GM23338 (cell line): ENCODE results near the gene EXOSC5. TPM values are rescaled to one million over a fixed set of nuclear protein-coding genes. Genes with fewer than 3 reads are reported as not detected.

Source experiments
- ATAC-seq: fragments of 200-7000 bp; cut with Tn5 transposase; 3 replicates; pipeline ENCODE4 v1.9.1; 2020
- DNase-seq: peaks from one replicate; pipeline ENCODE4 v3.0.0-alpha.2; 2015; ENCODE audit warnings: low spot score
- H2AFZ ChIP-seq: fragments of 200-600 bp; sonication (generic); 2 replicates; pipeline ENCODE4 v1.8.0; 2016; ENCODE audit warnings: antibody characterized with exemption, mild to moderate bottlenecking, moderate library complexity
- H3F3A ChIP-seq: fragments of 200-600 bp; sonication (generic); replicated peaks from 2 replicates; pipeline ENCODE4 v1.8.0; 2017; ENCODE audit warnings: antibody characterized with exemption, mixed run types, low read depth
- H3K27ac ChIP-seq: fragments of 200-600 bp; sonication (generic); 2 replicates; pipeline ENCODE4 v1.6.1; 2016; ENCODE audit warnings: low read depth
- H3K27me3 ChIP-seq: fragments of 200-600 bp; sonication (generic); 2 replicates; pipeline ENCODE4 v1.8.0; 2016; ENCODE audit warnings: mild to moderate bottlenecking, mixed run types, moderate library complexity; ENCODE audit not compliant: insufficient read depth
- H3K36me3 ChIP-seq: fragments of 200-600 bp; sonication (generic); 2 replicates; pipeline ENCODE4 v1.8.0; 2016; ENCODE audit warnings: mild to moderate bottlenecking; ENCODE audit not compliant: insufficient read depth
- H3K4me1 ChIP-seq: fragments of 200-600 bp; sonication (generic); 2 replicates; pipeline ENCODE4 v1.8.0; 2016; ENCODE audit warnings: mild to moderate bottlenecking, moderate library complexity; ENCODE audit not compliant: insufficient read depth
- H3K4me2 ChIP-seq: fragments of 200-600 bp; sonication (generic); 2 replicates; pipeline ENCODE4 v1.7.1; 2017; ENCODE audit warnings: mixed run types
- H3K4me3 ChIP-seq: fragments of 200-600 bp; sonication (generic); 2 replicates; pipeline ENCODE4 v1.6.1; 2016; ENCODE audit warnings: mixed run types
- H3K79me2 ChIP-seq: fragments of 200-600 bp; sonication (generic); replicated peaks from 2 replicates; pipeline ENCODE4 v1.8.0; 2017; ENCODE audit warnings: mild to moderate bottlenecking; ENCODE audit not compliant: insufficient read depth
- H3K9me2 ChIP-seq: fragments of 200-600 bp; sonication (generic); 2 replicates; pipeline ENCODE4 v1.8.0; 2017; ENCODE audit not compliant: insufficient read depth
- H4K20me1 ChIP-seq: fragments of 200-600 bp; sonication (generic); replicated peaks from 2 replicates; pipeline ENCODE4 v1.8.0; 2017; ENCODE audit warnings: mild to moderate bottlenecking; ENCODE audit not compliant: insufficient read depth
- H3K27ac Mint-ChIP-seq: 2 replicates; pipeline ENCODE4 v1.8.0; 2020; ENCODE audit warnings: inconsistent platforms, mild to moderate bottlenecking, moderate library complexity, mixed read lengths
- H3K27me3 Mint-ChIP-seq: 3 replicates; pipeline ENCODE4 v1.8.0; 2022; ENCODE audit warnings: low read depth, mild to moderate bottlenecking, moderate library complexity, mixed read lengths, inconsistent platforms; ENCODE audit not compliant: insufficient read depth, poor library complexity
- H3K36me3 Mint-ChIP-seq: 3 replicates; pipeline ENCODE4 v1.8.0; 2021; ENCODE audit warnings: low read depth, mild to moderate bottlenecking, inconsistent platforms, moderate library complexity, mixed read lengths
- H3K4me1 Mint-ChIP-seq: 3 replicates; pipeline ENCODE4 v1.8.0; 2020; ENCODE audit warnings: mild to moderate bottlenecking, inconsistent platforms, mixed read lengths
- H3K4me3 Mint-ChIP-seq: 3 replicates; pipeline ENCODE4 v1.8.0; 2021; ENCODE audit warnings: moderate library complexity, mild to moderate bottlenecking, inconsistent platforms, mixed read lengths
- H3K9me3 Mint-ChIP-seq: 3 replicates; pipeline ENCODE4 v1.8.0; 2020; ENCODE audit warnings: moderate library complexity, mild to moderate bottlenecking, inconsistent platforms, mixed read lengths
- EZH2phosphoT487 ChIP-seq: fragments of 200-600 bp; sonication (generic); IDR thresholded peaks from one replicate; pipeline ENCODE4 v1.8.1; 2018; ENCODE audit warnings: antibody characterized with exemption; ENCODE audit not compliant: unreplicated experiment
- JUNB ChIP-seq: IDR thresholded peaks from one replicate; pipeline ENCODE4 v1.6.1; 2016; ENCODE audit warnings: antibody characterized with exemption; ENCODE audit not compliant: unreplicated experiment
- ZNF114 ChIP-seq: fragments of 250-450 bp; sonication (Bioruptor Pico); IDR thresholded peaks from 2 replicates; pipeline ENCODE4 v1.5.0; 2020; ENCODE audit warnings: mild to moderate bottlenecking, moderate library complexity
- polyA plus RNA-seq: library from polyadenylated mRNA; unstranded; fragments of >200 nt; fragmentation: Nextera tagmentation; extraction: Ambion mirVana; gene quantifications from 2 replicates; pipeline ENCODE4 v1.2.1, GENCODE V29; 2016
- total RNA-seq: library from RNA; depleted of rRNA; stranded (reverse); fragments of >200 nt; shearing (Covaris generic); gene quantifications from 2 replicates; pipeline ENCODE4 v1.2.3, GENCODE V29; 2014
- TF ChIP-seq, protein P1 (sequence below): IDR thresholded peaks from 2 replicates; pipeline ENCODE4 v1.6.1; 2016; ENCODE audit warnings: antibody characterized with exemption
- TF ChIP-seq, protein P2 (sequence below), 2 experiments: fragments of 200-600 bp in 1 of 2; sonication (generic) in 1 of 2; conservative IDR thresholded peaks; 2 replicates each; pipeline versions ENCODE4 v1.5.1 to v1.6.1; 2016 to 2017; ENCODE audit warnings: antibody characterized with exemption in 2 of 2, low read depth in 2 of 2, mild to moderate bottlenecking in 2 of 2, moderate library complexity in 1 of 2
- TF ChIP-seq, protein P3 (sequence below): IDR thresholded peaks from one replicate; pipeline ENCODE4 v1.6.1; 2018; ENCODE audit warnings: antibody characterized with exemption; ENCODE audit not compliant: unreplicated experiment

EXOSC5 gene
- total and polyA plus RNA-seq, 2 experiments from 2014 or later: 65.1 to 125 TPM

DNA sequence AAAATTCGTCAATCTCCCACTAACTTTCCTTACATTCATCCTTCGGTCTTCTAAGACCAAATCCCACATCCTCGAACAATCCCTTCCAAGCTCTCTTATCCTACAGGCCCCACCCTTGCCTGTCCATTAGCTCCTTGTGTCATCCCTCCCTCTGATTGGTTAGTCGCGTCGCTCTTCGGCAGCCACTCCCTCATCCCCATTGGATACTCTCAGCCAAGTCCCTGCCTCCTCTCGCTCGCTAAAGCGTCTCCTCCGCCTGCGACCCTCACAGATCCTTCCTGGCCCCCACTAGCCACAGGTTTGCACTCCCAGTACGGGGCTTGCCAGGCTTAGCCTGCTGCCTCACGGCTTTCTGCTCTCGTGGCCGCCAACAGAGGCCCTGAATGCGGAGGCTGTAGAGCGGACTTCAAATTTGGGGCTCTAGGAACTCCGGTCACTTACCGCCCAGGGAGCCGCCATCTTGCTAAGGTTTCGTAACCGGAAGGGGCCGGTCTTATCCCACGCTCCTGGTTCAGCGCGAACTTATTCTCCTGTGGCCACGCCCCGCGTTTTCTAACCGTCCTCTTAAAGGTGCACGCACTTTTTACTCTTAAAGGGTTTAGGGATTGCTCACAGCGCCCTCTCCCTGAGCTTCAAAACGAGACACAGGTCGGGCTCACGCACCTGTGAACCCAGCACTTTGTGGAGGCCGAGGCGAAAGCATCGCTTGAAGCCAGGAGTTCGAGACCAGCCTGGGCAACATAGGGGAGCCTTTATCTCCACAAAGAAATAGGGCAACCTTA, 42.5 kb upstream of the EXOSC5 start, which contains the start of gene DMAC2 (continued):
- TF ChIP-seq, protein P1, sequence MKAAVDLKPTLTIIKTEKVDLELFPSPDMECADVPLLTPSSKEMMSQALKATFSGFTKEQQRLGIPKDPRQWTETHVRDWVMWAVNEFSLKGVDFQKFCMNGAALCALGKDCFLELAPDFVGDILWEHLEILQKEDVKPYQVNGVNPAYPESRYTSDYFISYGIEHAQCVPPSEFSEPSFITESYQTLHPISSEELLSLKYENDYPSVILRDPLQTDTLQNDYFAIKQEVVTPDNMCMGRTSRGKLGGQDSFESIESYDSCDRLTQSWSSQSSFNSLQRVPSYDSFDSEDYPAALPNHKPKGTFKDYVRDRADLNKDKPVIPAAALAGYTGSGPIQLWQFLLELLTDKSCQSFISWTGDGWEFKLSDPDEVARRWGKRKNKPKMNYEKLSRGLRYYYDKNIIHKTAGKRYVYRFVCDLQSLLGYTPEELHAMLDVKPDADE: peak; percentile 62

DNA sequence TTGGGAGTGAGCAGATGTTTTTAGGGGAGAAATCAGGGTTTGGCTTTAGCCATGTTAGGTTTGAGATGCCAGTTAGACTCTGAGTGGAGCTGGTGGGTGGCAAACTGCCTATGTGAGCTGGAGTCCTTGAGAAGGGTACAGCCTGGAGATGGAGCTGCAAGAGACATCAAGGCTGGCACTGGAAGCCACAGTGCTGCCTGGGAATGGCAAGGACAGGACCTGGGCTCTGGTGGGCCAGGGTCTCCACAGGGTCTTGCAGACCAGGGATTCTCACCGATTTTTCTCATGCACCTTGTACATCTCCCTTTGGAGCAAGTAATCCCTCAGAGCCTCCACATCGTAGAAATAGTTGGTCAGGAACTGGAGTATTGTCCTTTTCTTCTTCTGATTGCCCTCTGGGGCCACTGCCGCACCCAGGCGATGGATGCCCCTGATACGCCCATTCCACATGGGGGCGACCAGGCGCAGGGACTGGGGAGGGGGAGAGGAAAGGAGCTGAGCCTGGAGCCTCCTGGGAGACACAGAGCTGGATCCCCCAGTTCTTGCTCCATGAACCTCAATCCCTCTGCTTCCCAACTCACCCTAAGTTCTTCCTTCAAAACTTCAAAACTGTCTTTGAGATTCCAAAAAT, 40.9 kb upstream of the EXOSC5 start:
- Histone ChIP-seq H3K36me3 (no peaks in the 10 kb centered on the region), H3K4me1 (peaks cover 8% of the 10 kb centered on the region), H2AFZ (no peak overlapping the region), H3F3A (no peaks in the 10 kb centered on the region), H3K9me2 (no peaks in the 10 kb centered on the region), H3K27me3 (no peaks in the 10 kb centered on the region), H3K79me2 (peaks cover 9% of the 10 kb centered on the region), H4K20me1 (no peaks in the 10 kb centered on the region; the same call in 1 of the 2 replicates), H3K27ac (no peak overlapping the region), H3K4me3 (no peak overlapping the region), H3K4me2 (peak overlapping the region; percentile 72; the same call in 1 of the 2 replicates)
- H3K4me3 Mint-ChIP-seq: peak overlapping the region; percentile 43; the same call in 1 of the 3 replicates
- peaks cover 4% of the 10 kb centered on the region for H3K27me3 Mint-ChIP-seq
- H3K36me3 Mint-ChIP-seq: peaks cover 17% of the 10 kb centered on the region
- no peak for DNase-seq
- peaks cover 5% of the 10 kb centered on the region; the same call in 2 of the 3 replicates for H3K4me1 Mint-ChIP-seq
- peaks cover 3% of the 10 kb centered on the region; the same call in 2 of the 3 replicates for H3K9me3 Mint-ChIP-seq
- ATAC-seq: no peak
- no peak overlapping the region for H3K27ac Mint-ChIP-seq
- TF ChIP-seq, protein P1: no peak
- TF ChIP-seq JUNB: no peak
- TF ChIP-seq, protein P2, sequence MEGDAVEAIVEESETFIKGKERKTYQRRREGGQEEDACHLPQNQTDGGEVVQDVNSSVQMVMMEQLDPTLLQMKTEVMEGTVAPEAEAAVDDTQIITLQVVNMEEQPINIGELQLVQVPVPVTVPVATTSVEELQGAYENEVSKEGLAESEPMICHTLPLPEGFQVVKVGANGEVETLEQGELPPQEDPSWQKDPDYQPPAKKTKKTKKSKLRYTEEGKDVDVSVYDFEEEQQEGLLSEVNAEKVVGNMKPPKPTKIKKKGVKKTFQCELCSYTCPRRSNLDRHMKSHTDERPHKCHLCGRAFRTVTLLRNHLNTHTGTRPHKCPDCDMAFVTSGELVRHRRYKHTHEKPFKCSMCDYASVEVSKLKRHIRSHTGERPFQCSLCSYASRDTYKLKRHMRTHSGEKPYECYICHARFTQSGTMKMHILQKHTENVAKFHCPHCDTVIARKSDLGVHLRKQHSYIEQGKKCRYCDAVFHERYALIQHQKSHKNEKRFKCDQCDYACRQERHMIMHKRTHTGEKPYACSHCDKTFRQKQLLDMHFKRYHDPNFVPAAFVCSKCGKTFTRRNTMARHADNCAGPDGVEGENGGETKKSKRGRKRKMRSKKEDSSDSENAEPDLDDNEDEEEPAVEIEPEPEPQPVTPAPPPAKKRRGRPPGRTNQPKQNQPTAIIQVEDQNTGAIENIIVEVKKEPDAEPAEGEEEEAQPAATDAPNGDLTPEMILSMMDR (conservative IDR thresholded peaks at IDR 0.05; ENCODE audit: low read depth in 2 of 2): peak in 1 of 2 experiments; percentile 35; a peak in 1 of 4 replicates

DNA sequence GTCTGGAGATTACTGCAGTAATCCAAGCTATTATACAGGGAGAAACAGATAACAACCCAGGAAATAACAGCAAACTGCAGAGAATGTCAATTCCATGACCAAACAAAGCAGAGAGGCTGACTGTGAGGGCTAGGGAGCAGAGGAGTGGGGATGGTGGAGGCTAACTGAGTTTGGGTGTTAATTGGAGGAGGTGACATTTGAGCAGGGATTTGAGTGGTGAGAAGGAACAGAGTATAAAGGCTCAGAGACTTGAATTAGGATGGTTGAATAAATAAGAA, 39.5 kb upstream of the EXOSC5 start:
- Histone ChIP-seq H3K4me1 (peaks cover 8% of the 10 kb centered on the region), H3K4me3 (no peak overlapping the region), H4K20me1 (no peaks in the 10 kb centered on the region; the same call in 1 of the 2 replicates), H3K36me3 (no peaks in the 10 kb centered on the region), H3K9me2 (no peaks in the 10 kb centered on the region), H3K4me2 (no peak overlapping the region), H2AFZ (no peak overlapping the region), H3K79me2 (peaks cover 9% of the 10 kb centered on the region), H3F3A (0 out of 2 replicates have a peak, but pooled peaks cover 5% of the 10 kb centered on the region), H3K27me3 (no peaks in the 10 kb centered on the region), H3K27ac (no peak overlapping the region)
- Mint-ChIP-seq H3K9me3 (peaks cover 3% of the 10 kb centered on the region; the same call in 2 of the 3 replicates), H3K27ac (no peak overlapping the region), H3K27me3 (peaks cover 8% of the 10 kb centered on the region), H3K4me1 (peaks cover 5% of the 10 kb centered on the region; the same call in 2 of the 3 replicates), H3K36me3 (peaks cover 31% of the 10 kb centered on the region), H3K4me3 (no peak overlapping the region)
- ATAC-seq (no peak), DNase-seq (no peak)
- TF ChIP-seq ZNF114 (CRISPR knock-in tag): no peak
- TF ChIP-seq EZH2phosphoT487: no peak
- TF ChIP-seq, protein P3, sequence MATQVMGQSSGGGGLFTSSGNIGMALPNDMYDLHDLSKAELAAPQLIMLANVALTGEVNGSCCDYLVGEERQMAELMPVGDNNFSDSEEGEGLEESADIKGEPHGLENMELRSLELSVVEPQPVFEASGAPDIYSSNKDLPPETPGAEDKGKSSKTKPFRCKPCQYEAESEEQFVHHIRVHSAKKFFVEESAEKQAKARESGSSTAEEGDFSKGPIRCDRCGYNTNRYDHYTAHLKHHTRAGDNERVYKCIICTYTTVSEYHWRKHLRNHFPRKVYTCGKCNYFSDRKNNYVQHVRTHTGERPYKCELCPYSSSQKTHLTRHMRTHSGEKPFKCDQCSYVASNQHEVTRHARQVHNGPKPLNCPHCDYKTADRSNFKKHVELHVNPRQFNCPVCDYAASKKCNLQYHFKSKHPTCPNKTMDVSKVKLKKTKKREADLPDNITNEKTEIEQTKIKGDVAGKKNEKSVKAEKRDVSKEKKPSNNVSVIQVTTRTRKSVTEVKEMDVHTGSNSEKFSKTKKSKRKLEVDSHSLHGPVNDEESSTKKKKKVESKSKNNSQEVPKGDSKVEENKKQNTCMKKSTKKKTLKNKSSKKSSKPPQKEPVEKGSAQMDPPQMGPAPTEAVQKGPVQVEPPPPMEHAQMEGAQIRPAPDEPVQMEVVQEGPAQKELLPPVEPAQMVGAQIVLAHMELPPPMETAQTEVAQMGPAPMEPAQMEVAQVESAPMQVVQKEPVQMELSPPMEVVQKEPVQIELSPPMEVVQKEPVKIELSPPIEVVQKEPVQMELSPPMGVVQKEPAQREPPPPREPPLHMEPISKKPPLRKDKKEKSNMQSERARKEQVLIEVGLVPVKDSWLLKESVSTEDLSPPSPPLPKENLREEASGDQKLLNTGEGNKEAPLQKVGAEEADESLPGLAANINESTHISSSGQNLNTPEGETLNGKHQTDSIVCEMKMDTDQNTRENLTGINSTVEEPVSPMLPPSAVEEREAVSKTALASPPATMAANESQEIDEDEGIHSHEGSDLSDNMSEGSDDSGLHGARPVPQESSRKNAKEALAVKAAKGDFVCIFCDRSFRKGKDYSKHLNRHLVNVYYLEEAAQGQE: no peak
- TF ChIP-seq, protein P1: no peak
